Measurements from ENCODE around the gene GTF2A1L. TPM values are rescaled to one million over a fixed set of nuclear protein-coding genes. Genes with fewer than 3 reads are reported as not detected.

Gene GTF2A1L
- total RNA-seq, 2 experiments from 2014 or later: not detected

DNA sequence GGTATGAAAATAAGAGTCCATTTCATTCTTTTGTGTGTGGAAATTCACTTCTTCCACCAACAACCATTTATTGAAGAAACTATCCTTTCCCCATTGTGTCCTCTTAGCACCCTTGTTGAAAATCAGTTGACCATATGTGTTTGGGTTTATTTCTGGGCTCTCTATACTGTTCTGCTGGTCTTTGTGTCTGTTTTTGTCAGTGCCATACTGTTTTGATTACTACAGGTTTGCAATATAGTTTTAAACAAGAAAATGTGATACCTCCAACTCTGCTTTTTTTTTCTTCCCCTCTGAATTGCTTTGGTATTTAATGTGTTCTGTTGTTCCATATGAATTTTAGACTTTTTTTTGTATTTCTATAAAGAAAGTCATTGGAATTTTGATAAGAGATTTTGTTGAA, 8.4 kb downstream of the GTF2A1L start:
- POLR2A ChIA-PET: no interaction called here
- no peaks in the 10 kb centered on the region for H3K9me3 Mint-ChIP-seq
- no peak overlapping the region for H3K4me3 Mint-ChIP-seq
- no peaks in the 10 kb centered on the region for H3K27me3 Mint-ChIP-seq
- no peak overlapping the region for H3K27ac Mint-ChIP-seq
- no peaks in the 10 kb centered on the region for H3K4me1 Mint-ChIP-seq
- ATAC-seq (ENCODE audit: low read depth): no peak
- no peak for DNase-seq
- H3K36me3 Mint-ChIP-seq: no peaks in the 10 kb centered on the region

DNA sequence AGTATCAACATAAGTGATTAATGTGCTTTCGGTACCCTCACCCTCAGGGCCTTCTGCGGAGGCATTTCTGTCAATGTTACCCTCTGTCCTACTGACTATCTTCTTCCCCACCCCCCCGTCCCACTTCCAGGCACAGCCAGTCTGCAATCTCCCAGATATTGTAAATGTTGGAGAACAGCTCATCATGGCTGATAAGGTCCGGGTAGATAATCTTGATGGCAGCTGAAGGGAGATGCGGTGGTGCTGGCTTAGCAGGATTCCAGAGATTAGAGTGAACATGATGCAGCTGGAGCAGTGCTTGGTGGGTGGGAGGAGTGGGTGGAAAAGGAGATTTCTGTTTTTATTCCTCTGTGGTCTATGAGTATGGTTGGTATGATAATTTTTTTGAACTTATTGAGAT, 15.5 kb downstream of the GTF2A1L start:
- Mint-ChIP-seq H3K27ac (no peak overlapping the region), H3K27me3 (peaks cover 4% of the 10 kb centered on the region), H3K36me3 (no peaks in the 10 kb centered on the region), H3K4me1 (no peaks in the 10 kb centered on the region), H3K4me3 (no peak overlapping the region), H3K9me3 (peaks cover 3% of the 10 kb centered on the region)
- DNase-seq (no peak), ATAC-seq (ENCODE audit: low read depth) (no peak)
- POLR2A ChIA-PET: no interaction called here

DNA sequence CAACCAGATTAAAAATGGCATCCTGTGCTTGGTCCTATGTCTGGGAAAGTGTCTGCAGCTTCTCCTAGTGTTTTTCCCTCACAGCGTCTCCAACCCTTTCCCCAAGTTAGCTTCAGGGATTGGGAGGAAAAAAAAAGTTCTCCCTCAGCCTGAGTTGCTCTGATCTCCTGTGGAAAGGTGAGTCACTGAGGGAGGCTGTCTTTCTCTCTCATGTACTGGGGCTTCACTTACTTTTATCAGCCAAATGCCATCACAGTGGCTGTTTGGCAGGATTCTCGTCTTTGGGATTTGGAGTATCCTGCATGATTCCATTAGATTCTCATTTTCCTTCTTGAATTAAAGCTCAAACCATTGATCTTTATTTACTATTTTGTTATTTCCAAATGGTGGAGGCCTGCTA, 18.1 kb downstream of the GTF2A1L start:
- H3K9me3 Mint-ChIP-seq: peaks cover 3% of the 10 kb centered on the region
- peaks cover 8% of the 10 kb centered on the region for H3K27me3 Mint-ChIP-seq
- no peak for DNase-seq
- no peaks in the 10 kb centered on the region for H3K4me1 Mint-ChIP-seq
- POLR2A ChIA-PET: no interaction called here
- no peak overlapping the region for H3K27ac Mint-ChIP-seq
- ATAC-seq (ENCODE audit: low read depth): no peak
- no peaks in the 10 kb centered on the region for H3K36me3 Mint-ChIP-seq
- H3K4me3 Mint-ChIP-seq: no peak overlapping the region

DNA sequence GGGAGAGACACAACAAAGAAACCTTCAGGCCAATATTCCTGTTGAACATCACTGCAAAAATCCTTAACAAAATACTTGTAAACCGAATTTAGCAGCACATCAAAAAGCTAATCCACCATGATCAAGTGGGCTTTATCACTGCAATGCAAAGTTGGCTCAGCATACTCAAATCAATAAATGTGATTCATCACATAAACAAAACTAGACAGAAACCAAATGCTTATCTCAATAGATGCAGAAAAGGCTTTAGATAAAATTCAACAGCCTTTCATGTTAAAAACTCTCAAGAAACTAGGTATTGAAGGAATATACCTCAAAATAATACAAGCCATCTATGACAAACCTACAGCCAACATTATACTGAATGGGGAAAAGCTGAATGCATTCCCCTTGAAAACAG, 20.6 kb downstream of the GTF2A1L start:
- Mint-ChIP-seq H3K27ac (no peak overlapping the region), H3K9me3 (peaks cover 3% of the 10 kb centered on the region), H3K4me1 (no peaks in the 10 kb centered on the region), H3K4me3 (no peak overlapping the region), H3K36me3 (no peaks in the 10 kb centered on the region), H3K27me3 (peaks cover 8% of the 10 kb centered on the region)
- POLR2A ChIA-PET: no interaction called here
- ATAC-seq (ENCODE audit: low read depth): no peak
- DNase-seq: no peak

GRCh38 chr2:48651158-48651790, 33.6 kb downstream of the GTF2A1L start:
- Mint-ChIP-seq H3K27me3 (peaks cover 9% of the 10 kb centered on the region), H3K9me3 (no peaks in the 10 kb centered on the region), H3K27ac (no peak overlapping the region), H3K4me3 (no peak overlapping the region), H3K4me1 (no peaks in the 10 kb centered on the region), H3K36me3 (no peaks in the 10 kb centered on the region)
- POLR2A ChIA-PET: no interaction called here
- ATAC-seq (ENCODE audit: low read depth) (no peak), DNase-seq (no peak)

DNA sequence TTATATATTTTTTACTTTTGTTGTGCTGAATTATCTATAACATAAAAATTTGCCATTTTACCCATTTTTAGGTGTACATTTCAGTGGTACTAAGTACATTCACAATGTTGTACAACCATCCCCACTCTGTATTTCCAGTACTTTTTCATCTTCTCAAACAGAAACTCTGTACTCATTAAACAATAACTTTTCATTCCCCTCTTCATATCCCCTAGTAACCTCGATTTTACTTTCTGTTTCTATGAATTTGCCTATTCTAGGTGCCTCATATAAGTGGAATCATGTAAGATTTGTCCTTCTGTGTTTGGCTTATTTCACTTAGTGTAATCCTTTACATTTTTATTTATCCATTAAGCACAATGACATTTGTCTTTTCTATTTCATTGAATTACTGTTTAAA, 51.3 kb downstream of the GTF2A1L start:
- Mint-ChIP-seq H3K4me3 (no peak overlapping the region), H3K4me1 (no peaks in the 10 kb centered on the region), H3K9me3 (no peaks in the 10 kb centered on the region), H3K36me3 (no peaks in the 10 kb centered on the region), H3K27ac (no peak overlapping the region), H3K27me3 (peaks cover 5% of the 10 kb centered on the region)
- DNase-seq (no peak), ATAC-seq (ENCODE audit: low read depth) (no peak)
- POLR2A ChIA-PET: no interaction called here

- ATAC-seq (ENCODE audit: low read depth) (no peak), DNase-seq (no peak)
- H3K27me3 Mint-ChIP-seq: peaks cover 6% of the 10 kb centered on the region
- POLR2A ChIA-PET: no interaction called here
- H3K4me1 Mint-ChIP-seq: no peaks in the 10 kb centered on the region
- H3K27ac Mint-ChIP-seq: no peak overlapping the region
- H3K36me3 Mint-ChIP-seq: no peaks in the 10 kb centered on the region
- H3K9me3 Mint-ChIP-seq: no peaks in the 10 kb centered on the region
- no peak overlapping the region for H3K4me3 Mint-ChIP-seq
Measured at GRCh38 chr2:48673581-48673980, 55.9 kb downstream of the GTF2A1L start.

DNA sequence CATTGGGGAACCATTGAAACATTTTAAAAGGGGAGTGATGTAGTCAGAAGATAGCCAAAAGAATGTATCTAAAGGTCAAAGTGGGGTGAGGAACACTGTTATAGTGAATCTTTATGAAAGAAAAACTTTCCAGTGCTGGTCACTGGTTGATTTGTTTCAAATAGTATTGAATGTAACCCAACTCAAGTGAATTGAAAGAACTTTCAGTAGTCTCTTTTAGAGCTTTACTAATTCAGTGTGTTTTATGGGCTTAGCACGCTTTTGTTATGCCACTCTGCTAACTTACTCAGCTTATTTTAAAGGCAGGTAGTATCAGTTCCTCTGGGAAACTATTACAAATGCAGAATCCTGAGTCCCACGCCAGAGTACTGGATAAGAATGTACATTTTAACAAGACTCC, 57.3 kb downstream of the GTF2A1L start:
- Mint-ChIP-seq H3K4me1 (no peaks in the 10 kb centered on the region), H3K4me3 (no peak overlapping the region), H3K27ac (no peak overlapping the region), H3K9me3 (no peaks in the 10 kb centered on the region), H3K27me3 (peaks cover 6% of the 10 kb centered on the region), H3K36me3 (no peaks in the 10 kb centered on the region)
- DNase-seq (no peak), ATAC-seq (ENCODE audit: low read depth) (no peak)
- POLR2A ChIA-PET: no interaction called here

GRCh38 chr2:48677450-48677849, 59.8 kb downstream of the GTF2A1L start:
- no peaks in the 10 kb centered on the region for H3K36me3 Mint-ChIP-seq
- no peak overlapping the region for H3K4me3 Mint-ChIP-seq
- POLR2A ChIA-PET: no interaction called here
- H3K27ac Mint-ChIP-seq: no peak overlapping the region
- no peaks in the 10 kb centered on the region for H3K4me1 Mint-ChIP-seq
- H3K27me3 Mint-ChIP-seq: peaks cover 6% of the 10 kb centered on the region
- no peaks in the 10 kb centered on the region for H3K9me3 Mint-ChIP-seq
- ATAC-seq (ENCODE audit: low read depth) (no peak), DNase-seq (no peak)

DNA sequence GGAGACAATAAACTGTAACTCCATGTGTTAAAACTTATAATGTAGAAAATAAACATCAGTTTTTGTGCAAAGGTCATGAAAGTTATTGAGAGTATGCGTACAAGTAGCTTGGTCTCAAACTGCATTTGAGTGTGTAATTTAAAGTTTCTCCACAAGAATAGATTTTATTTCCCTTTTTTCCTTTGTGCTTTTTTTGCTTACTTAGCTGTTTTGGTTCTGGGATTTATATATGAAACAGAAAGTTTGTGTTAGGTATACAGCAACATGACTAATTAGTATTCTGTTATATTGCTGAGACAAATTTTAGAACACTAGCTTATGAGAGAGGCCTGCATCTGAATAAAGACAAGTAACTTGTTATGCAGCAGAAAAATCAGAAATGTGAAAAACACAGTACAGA, 67.5 kb downstream of the GTF2A1L start:
- POLR2A ChIA-PET: no interaction called here
- peaks cover 3% of the 10 kb centered on the region for H3K27me3 Mint-ChIP-seq
- H3K27ac Mint-ChIP-seq: no peak overlapping the region
- H3K4me1 Mint-ChIP-seq: no peaks in the 10 kb centered on the region
- H3K4me3 Mint-ChIP-seq: no peak overlapping the region
- no peak for DNase-seq
- H3K36me3 Mint-ChIP-seq: no peaks in the 10 kb centered on the region
- no peak for ATAC-seq (ENCODE audit: low read depth)
- no peaks in the 10 kb centered on the region for H3K9me3 Mint-ChIP-seq

DNA sequence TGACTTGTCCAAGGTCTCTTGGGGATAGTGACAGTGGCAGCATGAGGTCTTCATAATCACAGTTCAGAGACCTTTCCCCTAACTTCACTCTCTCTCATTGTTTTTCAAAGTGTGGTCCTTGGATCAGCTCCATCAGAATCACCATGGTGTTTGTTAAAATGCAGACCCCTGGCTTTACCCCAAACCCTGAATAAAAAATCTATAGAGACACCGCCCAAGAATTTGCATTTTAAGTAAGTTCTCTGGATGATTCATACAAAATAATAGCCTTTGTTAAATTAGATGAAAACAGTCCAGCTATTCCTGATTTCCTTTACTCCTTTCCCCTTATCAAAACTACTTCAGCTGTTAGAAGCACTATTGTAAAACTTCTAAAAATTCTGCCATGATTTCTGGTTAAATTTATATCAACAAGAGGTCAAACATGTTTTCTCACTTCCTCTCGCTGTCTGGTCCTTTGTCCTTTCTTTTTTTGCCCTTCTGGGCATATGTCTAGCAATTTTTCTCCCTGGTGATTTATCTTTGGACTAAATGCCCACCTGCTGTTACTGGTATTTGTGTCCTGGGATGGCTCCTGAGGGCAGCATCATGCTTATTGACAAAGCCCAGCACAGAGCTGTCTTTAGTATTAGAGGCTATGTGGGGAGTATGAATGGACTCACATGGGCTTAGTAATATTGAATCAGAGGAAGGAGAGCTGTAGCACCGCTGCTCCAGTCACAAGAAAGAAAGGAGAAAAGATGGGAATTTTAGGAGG, 74.5 kb downstream of the GTF2A1L start:
- POLR2A ChIA-PET: interaction anchor here (0.7 kb wide), 1 partner anchor 1853 kb away, joined by 4 read pairs; no protein-coding TSS in a partner anchor
- Mint-ChIP-seq H3K27me3 (no peaks in the 10 kb centered on the region), H3K9me3 (no peaks in the 10 kb centered on the region), H3K4me1 (no peaks in the 10 kb centered on the region), H3K36me3 (no peaks in the 10 kb centered on the region), H3K27ac (no peak overlapping the region), H3K4me3 (no peak overlapping the region)
- ATAC-seq (ENCODE audit: low read depth): no peak
- no peak for DNase-seq

DNA sequence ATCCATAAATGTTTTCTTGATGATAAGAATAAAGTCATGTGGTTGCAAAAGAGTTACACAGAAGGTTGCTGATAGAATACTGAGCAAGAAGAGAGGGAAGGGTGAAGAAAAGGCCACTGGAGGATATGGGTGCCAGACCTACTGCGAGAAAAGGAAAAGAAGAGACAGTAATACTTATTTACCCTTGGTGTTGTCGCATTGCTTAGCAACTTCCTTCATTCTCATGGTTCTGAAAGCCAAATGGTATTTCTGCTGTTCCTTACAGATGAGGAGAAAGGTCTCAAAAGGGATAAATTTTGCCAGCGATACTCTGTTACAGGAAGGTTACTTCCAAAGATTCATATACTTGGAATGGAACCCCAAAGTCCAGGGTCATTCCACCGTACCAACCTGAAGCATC, 75.4 kb downstream of the GTF2A1L start:
- Mint-ChIP-seq H3K4me1 (no peaks in the 10 kb centered on the region), H3K36me3 (no peaks in the 10 kb centered on the region), H3K9me3 (no peaks in the 10 kb centered on the region), H3K4me3 (no peak overlapping the region), H3K27me3 (no peaks in the 10 kb centered on the region), H3K27ac (no peak overlapping the region)
- ATAC-seq (ENCODE audit: low read depth) (no peak), DNase-seq (no peak)
- POLR2A ChIA-PET: no interaction called here

GRCh38 chr2:48693645-48694044, 76.0 kb downstream of the GTF2A1L start:
- H3K27ac Mint-ChIP-seq: no peak overlapping the region
- H3K27me3 Mint-ChIP-seq: no peaks in the 10 kb centered on the region
- H3K4me1 Mint-ChIP-seq: no peaks in the 10 kb centered on the region
- POLR2A ChIA-PET: no interaction called here
- no peaks in the 10 kb centered on the region for H3K9me3 Mint-ChIP-seq
- ATAC-seq (ENCODE audit: low read depth): no peak
- no peak overlapping the region for H3K4me3 Mint-ChIP-seq
- no peaks in the 10 kb centered on the region for H3K36me3 Mint-ChIP-seq
- DNase-seq: no peak

- H3K9me3 Mint-ChIP-seq: no peaks in the 10 kb centered on the region
- no peaks in the 10 kb centered on the region for H3K36me3 Mint-ChIP-seq
- no peaks in the 10 kb centered on the region for H3K4me1 Mint-ChIP-seq
- no peak for ATAC-seq (ENCODE audit: low read depth)
- no peak overlapping the region for H3K27ac Mint-ChIP-seq
- DNase-seq: no peak
- H3K27me3 Mint-ChIP-seq: no peaks in the 10 kb centered on the region
- H3K4me3 Mint-ChIP-seq: no peak overlapping the region
- POLR2A ChIA-PET: no interaction called here
Measured at GRCh38 chr2:48694149-48694548, 76.5 kb downstream of the GTF2A1L start.

Data from activated naive CD8-positive, alpha-beta T cell treated with anti-CD3 and anti-CD28 coated beads, Interleukin-2, amount 10 ng/mL, durations not matched to agents 7 days and 5 days (primary cell).